ENCODE measurements around the gene ATP8B4. TPM values are rescaled to one million over a fixed set of nuclear protein-coding genes. Genes with fewer than 3 reads are reported as not detected.

ATP8B4 gene
- total and polyA plus RNA-seq, 4 donors = 1.9 to 19.7 (median 12.4) TPM

DNA sequence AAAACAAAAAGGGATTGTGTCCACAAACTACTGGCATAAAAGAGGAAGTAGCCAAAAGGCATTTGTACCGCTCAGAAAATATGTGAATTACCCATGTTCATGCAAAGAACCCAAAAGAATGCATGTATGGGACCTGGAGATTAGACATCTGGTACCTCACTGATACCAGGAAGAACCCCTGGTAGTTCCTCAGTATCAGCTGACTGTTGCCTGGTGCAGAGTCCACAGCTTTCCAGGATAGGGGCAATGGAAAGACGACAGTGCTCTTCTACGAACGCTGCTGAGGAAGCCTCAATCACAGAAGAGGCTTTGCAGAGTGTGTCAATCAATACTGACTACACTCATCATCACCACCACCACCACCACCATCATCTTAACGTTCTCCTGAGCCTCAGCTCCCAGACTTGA is 63.3 kb downstream of the ATP8B4 start:
- Histone ChIP-seq H3K9me3 (ENCODE audit: control insufficient read depth in 4 of 4, low read length in 3 of 4) (no peaks in the 10 kb centered on the region), H3K27me3 (ENCODE audit: control insufficient read depth in 4 of 4, insufficient read depth in 4 of 4, low read length in 3 of 4) (no peaks in the 10 kb centered on the region), H3K27ac (ENCODE audit: low read depth in 1 of 2, low read length in 2 of 2) (no peak overlapping the region), H3K4me3 (ENCODE audit: low read depth in 1 of 3, low read length in 3 of 3) (no peak overlapping the region), H3K4me1 (ENCODE audit: control insufficient read depth in 4 of 4, insufficient read depth in 4 of 4, low read length in 3 of 4) (peaks cover 0 to 4% (median 0%) of the 10 kb centered on the region in 4 donors), H3K36me3 (ENCODE audit: control insufficient read depth in 4 of 4, insufficient read depth in 3 of 4, low read depth in 1 of 4, low read length in 3 of 4) (no peaks in the 10 kb centered on the region), H3K9ac (ENCODE audit: low read depth in 1 of 2, low read length in 2 of 2) (no peak overlapping the region)
- no peak for TF ChIP-seq EGR1 (IDR thresholded peaks at IDR 0.05; ENCODE audit: low read depth in 2 of 2)
- no peak for TF ChIP-seq RXRA (IDR thresholded peaks at IDR 0.05)
- TF ChIP-seq FOXA2 (IDR thresholded peaks at IDR 0.05) = no peak
- no peak for TF ChIP-seq TAF1 (conservative IDR thresholded peaks at IDR 0.05)
- TF ChIP-seq JUND (IDR thresholded peaks at IDR 0.05) = no peak
- no peak for TF ChIP-seq YY1 (IDR thresholded peaks at IDR 0.05)
- TF ChIP-seq SP1 (IDR thresholded peaks at IDR 0.05) = no peak
- no peak for TF ChIP-seq RAD21 (IDR thresholded peaks at IDR 0.05)
- TF ChIP-seq, protein P1, sequence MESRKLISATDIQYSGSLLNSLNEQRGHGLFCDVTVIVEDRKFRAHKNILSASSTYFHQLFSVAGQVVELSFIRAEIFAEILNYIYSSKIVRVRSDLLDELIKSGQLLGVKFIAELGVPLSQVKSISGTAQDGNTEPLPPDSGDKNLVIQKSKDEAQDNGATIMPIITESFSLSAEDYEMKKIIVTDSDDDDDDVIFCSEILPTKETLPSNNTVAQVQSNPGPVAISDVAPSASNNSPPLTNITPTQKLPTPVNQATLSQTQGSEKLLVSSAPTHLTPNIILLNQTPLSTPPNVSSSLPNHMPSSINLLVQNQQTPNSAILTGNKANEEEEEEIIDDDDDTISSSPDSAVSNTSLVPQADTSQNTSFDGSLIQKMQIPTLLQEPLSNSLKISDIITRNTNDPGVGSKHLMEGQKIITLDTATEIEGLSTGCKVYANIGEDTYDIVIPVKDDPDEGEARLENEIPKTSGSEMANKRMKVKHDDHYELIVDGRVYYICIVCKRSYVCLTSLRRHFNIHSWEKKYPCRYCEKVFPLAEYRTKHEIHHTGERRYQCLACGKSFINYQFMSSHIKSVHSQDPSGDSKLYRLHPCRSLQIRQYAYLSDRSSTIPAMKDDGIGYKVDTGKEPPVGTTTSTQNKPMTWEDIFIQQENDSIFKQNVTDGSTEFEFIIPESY (IDR thresholded peaks at IDR 0.05) = no peak
- TF ChIP-seq, protein P2, sequence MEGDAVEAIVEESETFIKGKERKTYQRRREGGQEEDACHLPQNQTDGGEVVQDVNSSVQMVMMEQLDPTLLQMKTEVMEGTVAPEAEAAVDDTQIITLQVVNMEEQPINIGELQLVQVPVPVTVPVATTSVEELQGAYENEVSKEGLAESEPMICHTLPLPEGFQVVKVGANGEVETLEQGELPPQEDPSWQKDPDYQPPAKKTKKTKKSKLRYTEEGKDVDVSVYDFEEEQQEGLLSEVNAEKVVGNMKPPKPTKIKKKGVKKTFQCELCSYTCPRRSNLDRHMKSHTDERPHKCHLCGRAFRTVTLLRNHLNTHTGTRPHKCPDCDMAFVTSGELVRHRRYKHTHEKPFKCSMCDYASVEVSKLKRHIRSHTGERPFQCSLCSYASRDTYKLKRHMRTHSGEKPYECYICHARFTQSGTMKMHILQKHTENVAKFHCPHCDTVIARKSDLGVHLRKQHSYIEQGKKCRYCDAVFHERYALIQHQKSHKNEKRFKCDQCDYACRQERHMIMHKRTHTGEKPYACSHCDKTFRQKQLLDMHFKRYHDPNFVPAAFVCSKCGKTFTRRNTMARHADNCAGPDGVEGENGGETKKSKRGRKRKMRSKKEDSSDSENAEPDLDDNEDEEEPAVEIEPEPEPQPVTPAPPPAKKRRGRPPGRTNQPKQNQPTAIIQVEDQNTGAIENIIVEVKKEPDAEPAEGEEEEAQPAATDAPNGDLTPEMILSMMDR (IDR thresholded peaks at IDR 0.05; ENCODE audit: low read depth, low read length, missing input control) = no peak
- TF ChIP-seq, protein P3, sequence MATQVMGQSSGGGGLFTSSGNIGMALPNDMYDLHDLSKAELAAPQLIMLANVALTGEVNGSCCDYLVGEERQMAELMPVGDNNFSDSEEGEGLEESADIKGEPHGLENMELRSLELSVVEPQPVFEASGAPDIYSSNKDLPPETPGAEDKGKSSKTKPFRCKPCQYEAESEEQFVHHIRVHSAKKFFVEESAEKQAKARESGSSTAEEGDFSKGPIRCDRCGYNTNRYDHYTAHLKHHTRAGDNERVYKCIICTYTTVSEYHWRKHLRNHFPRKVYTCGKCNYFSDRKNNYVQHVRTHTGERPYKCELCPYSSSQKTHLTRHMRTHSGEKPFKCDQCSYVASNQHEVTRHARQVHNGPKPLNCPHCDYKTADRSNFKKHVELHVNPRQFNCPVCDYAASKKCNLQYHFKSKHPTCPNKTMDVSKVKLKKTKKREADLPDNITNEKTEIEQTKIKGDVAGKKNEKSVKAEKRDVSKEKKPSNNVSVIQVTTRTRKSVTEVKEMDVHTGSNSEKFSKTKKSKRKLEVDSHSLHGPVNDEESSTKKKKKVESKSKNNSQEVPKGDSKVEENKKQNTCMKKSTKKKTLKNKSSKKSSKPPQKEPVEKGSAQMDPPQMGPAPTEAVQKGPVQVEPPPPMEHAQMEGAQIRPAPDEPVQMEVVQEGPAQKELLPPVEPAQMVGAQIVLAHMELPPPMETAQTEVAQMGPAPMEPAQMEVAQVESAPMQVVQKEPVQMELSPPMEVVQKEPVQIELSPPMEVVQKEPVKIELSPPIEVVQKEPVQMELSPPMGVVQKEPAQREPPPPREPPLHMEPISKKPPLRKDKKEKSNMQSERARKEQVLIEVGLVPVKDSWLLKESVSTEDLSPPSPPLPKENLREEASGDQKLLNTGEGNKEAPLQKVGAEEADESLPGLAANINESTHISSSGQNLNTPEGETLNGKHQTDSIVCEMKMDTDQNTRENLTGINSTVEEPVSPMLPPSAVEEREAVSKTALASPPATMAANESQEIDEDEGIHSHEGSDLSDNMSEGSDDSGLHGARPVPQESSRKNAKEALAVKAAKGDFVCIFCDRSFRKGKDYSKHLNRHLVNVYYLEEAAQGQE (IDR thresholded peaks at IDR 0.05) = no peak
- TF ChIP-seq, protein P4, sequence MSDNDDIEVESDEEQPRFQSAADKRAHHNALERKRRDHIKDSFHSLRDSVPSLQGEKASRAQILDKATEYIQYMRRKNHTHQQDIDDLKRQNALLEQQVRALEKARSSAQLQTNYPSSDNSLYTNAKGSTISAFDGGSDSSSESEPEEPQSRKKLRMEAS (IDR thresholded peaks at IDR 0.05) = no peak
- TF ChIP-seq, protein P5, sequence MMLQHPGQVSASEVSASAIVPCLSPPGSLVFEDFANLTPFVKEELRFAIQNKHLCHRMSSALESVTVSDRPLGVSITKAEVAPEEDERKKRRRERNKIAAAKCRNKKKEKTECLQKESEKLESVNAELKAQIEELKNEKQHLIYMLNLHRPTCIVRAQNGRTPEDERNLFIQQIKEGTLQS (IDR thresholded peaks at IDR 0.05) = no peak
- TF ChIP-seq HNF4G (IDR thresholded peaks at IDR 0.05) = no peak
- TF ChIP-seq FOXA1 (IDR thresholded peaks at IDR 0.05) = no peak
- no peak for TF ChIP-seq NR2F2 (IDR thresholded peaks at IDR 0.05)
- TF ChIP-seq GABPA (IDR thresholded peaks at IDR 0.05 in 1 of 2, conservative IDR thresholded peaks at IDR 0.05 in 1 of 2) = no peak
- no peak for TF ChIP-seq HNF4A (conservative IDR thresholded peaks at IDR 0.05)
- 71% methylated on average over 5 of the region's 5 CpGs for WGBS
- no peak for DNase-seq (ENCODE audit: low spot score)

Data from liver (tissue), 9 donors.